ENCODE results near the gene LGR6.

LGR6 gene

GRCh38 chr1:202150602-202151001 lies 43.0 kb upstream of the LGR6 start:
- no peaks in the 10 kb centered on the region for H3K36me3 ChIP-seq (ENCODE audit: control insufficient read depth, insufficient read depth, low read length)
- H3K27me3 ChIP-seq (ENCODE audit: control insufficient read depth, insufficient read depth, low read length) = no peaks in the 10 kb centered on the region
- H3K9me3 ChIP-seq (ENCODE audit: control insufficient read depth, insufficient read depth, low read length) = no peaks in the 10 kb centered on the region

GRCh38 chr1:202151045-202151444 lies 42.6 kb upstream of the LGR6 start:
- H3K27ac ChIP-seq (ENCODE audit: low read depth, low read length) = no peak overlapping the region
- no peaks in the 10 kb centered on the region for H3K9me3 ChIP-seq (ENCODE audit: control insufficient read depth, insufficient read depth, low read length)
- peaks cover 5% of the 10 kb centered on the region for H3K4me1 ChIP-seq (ENCODE audit: control insufficient read depth, insufficient read depth, low read length)
- H3K27me3 ChIP-seq (ENCODE audit: control insufficient read depth, insufficient read depth, low read length) = no peaks in the 10 kb centered on the region
- no peaks in the 10 kb centered on the region for H3K36me3 ChIP-seq (ENCODE audit: control insufficient read depth, insufficient read depth, low read length)
- H3K4me3 ChIP-seq (ENCODE audit: low read depth, low read length) = no peak overlapping the region
- H3K9ac ChIP-seq (ENCODE audit: low read depth, low read length) = no peak overlapping the region

More at GRCh38 chr1:202150602-202151001, 43.0 kb upstream of the LGR6 start:
- Histone ChIP-seq H3K9ac (ENCODE audit: low read depth, low read length) (no peak overlapping the region), H3K27ac (ENCODE audit: low read depth, low read length) (no peak overlapping the region), H3K4me1 (ENCODE audit: control insufficient read depth, insufficient read depth, low read length) (peaks cover 5% of the 10 kb centered on the region), H3K4me3 (ENCODE audit: low read depth, low read length) (no peak overlapping the region)

GRCh38 chr1:202152399-202152798 lies 41.2 kb upstream of the LGR6 start:
- H3K4me3 ChIP-seq (ENCODE audit: low read depth, low read length) = no peak overlapping the region
- H3K27me3 ChIP-seq (ENCODE audit: control insufficient read depth, insufficient read depth, low read length) = no peaks in the 10 kb centered on the region
- H3K27ac ChIP-seq (ENCODE audit: low read depth, low read length) = no peak overlapping the region
- H3K9ac ChIP-seq (ENCODE audit: low read depth, low read length) = no peak overlapping the region
- H3K4me1 ChIP-seq (ENCODE audit: control insufficient read depth, insufficient read depth, low read length) = peaks cover 5% of the 10 kb centered on the region
- H3K9me3 ChIP-seq (ENCODE audit: control insufficient read depth, insufficient read depth, low read length) = no peaks in the 10 kb centered on the region
- no peaks in the 10 kb centered on the region for H3K36me3 ChIP-seq (ENCODE audit: control insufficient read depth, insufficient read depth, low read length)

GRCh38 chr1:202153284-202153683 lies 40.3 kb upstream of the LGR6 start:
- no peaks in the 10 kb centered on the region for H3K36me3 ChIP-seq (ENCODE audit: control insufficient read depth, insufficient read depth, low read length)
- no peak overlapping the region for H3K27ac ChIP-seq (ENCODE audit: low read depth, low read length)
- no peak overlapping the region for H3K4me3 ChIP-seq (ENCODE audit: low read depth, low read length)
- no peak overlapping the region for H3K9ac ChIP-seq (ENCODE audit: low read depth, low read length)
- H3K4me1 ChIP-seq (ENCODE audit: control insufficient read depth, insufficient read depth, low read length) = peaks cover 5% of the 10 kb centered on the region
- no peaks in the 10 kb centered on the region for H3K9me3 ChIP-seq (ENCODE audit: control insufficient read depth, insufficient read depth, low read length)
- H3K27me3 ChIP-seq (ENCODE audit: control insufficient read depth, insufficient read depth, low read length) = no peaks in the 10 kb centered on the region

GRCh38 chr1:202154148-202154765 lies 39.3 kb upstream of the LGR6 start:
- Histone ChIP-seq H3K36me3 (ENCODE audit: control insufficient read depth, insufficient read depth, low read length) (no peaks in the 10 kb centered on the region), H3K9ac (ENCODE audit: low read depth, low read length) (no peak overlapping the region), H3K27ac (ENCODE audit: low read depth, low read length) (peak overlapping the region; percentile 42), H3K27me3 (ENCODE audit: control insufficient read depth, insufficient read depth, low read length) (no peaks in the 10 kb centered on the region), H3K9me3 (ENCODE audit: control insufficient read depth, insufficient read depth, low read length) (no peaks in the 10 kb centered on the region), H3K4me1 (ENCODE audit: control insufficient read depth, insufficient read depth, low read length) (peaks cover 9% of the 10 kb centered on the region), H3K4me3 (ENCODE audit: low read depth, low read length) (no peak overlapping the region)

GRCh38 chr1:202154766-202155477 lies 38.7 kb upstream of the LGR6 start:
- no peaks in the 10 kb centered on the region for H3K9me3 ChIP-seq (ENCODE audit: control insufficient read depth, insufficient read depth, low read length)
- H3K9ac ChIP-seq (ENCODE audit: low read depth, low read length) = no peak overlapping the region
- no peak overlapping the region for H3K4me3 ChIP-seq (ENCODE audit: low read depth, low read length)
- no peaks in the 10 kb centered on the region for H3K36me3 ChIP-seq (ENCODE audit: control insufficient read depth, insufficient read depth, low read length)
- H3K4me1 ChIP-seq (ENCODE audit: control insufficient read depth, insufficient read depth, low read length) = peaks cover 16% of the 10 kb centered on the region
- H3K27me3 ChIP-seq (ENCODE audit: control insufficient read depth, insufficient read depth, low read length) = no peaks in the 10 kb centered on the region
- peak overlapping the region; percentile 42 for H3K27ac ChIP-seq (ENCODE audit: low read depth, low read length)

GRCh38 chr1:202155478-202156021 lies 38.0 kb upstream of the LGR6 start:
- Histone ChIP-seq H3K9me3 (ENCODE audit: control insufficient read depth, insufficient read depth, low read length) (no peaks in the 10 kb centered on the region), H3K27ac (ENCODE audit: low read depth, low read length) (no peak overlapping the region), H3K9ac (ENCODE audit: low read depth, low read length) (no peak overlapping the region), H3K4me3 (ENCODE audit: low read depth, low read length) (no peak overlapping the region), H3K4me1 (ENCODE audit: control insufficient read depth, insufficient read depth, low read length) (peaks cover 19% of the 10 kb centered on the region), H3K36me3 (ENCODE audit: control insufficient read depth, insufficient read depth, low read length) (no peaks in the 10 kb centered on the region), H3K27me3 (ENCODE audit: control insufficient read depth, insufficient read depth, low read length) (no peaks in the 10 kb centered on the region)

GRCh38 chr1:202156590-202156989 lies 37.0 kb upstream of the LGR6 start:
- H3K9ac ChIP-seq (ENCODE audit: low read depth, low read length) = no peak overlapping the region
- no peak overlapping the region for H3K4me3 ChIP-seq (ENCODE audit: low read depth, low read length)
- no peak overlapping the region for H3K27ac ChIP-seq (ENCODE audit: low read depth, low read length)
- peaks cover 19% of the 10 kb centered on the region for H3K4me1 ChIP-seq (ENCODE audit: control insufficient read depth, insufficient read depth, low read length)
- H3K9me3 ChIP-seq (ENCODE audit: control insufficient read depth, insufficient read depth, low read length) = no peaks in the 10 kb centered on the region
- H3K27me3 ChIP-seq (ENCODE audit: control insufficient read depth, insufficient read depth, low read length) = no peaks in the 10 kb centered on the region
- H3K36me3 ChIP-seq (ENCODE audit: control insufficient read depth, insufficient read depth, low read length) = no peaks in the 10 kb centered on the region

- no peaks in the 10 kb centered on the region for H3K27me3 ChIP-seq (ENCODE audit: control insufficient read depth, insufficient read depth, low read length)
- H3K9me3 ChIP-seq (ENCODE audit: control insufficient read depth, insufficient read depth, low read length) = no peaks in the 10 kb centered on the region
- peaks cover 19% of the 10 kb centered on the region for H3K4me1 ChIP-seq (ENCODE audit: control insufficient read depth, insufficient read depth, low read length)
- no peak overlapping the region for H3K4me3 ChIP-seq (ENCODE audit: low read depth, low read length)
- H3K27ac ChIP-seq (ENCODE audit: low read depth, low read length) = no peak overlapping the region
- no peak overlapping the region for H3K9ac ChIP-seq (ENCODE audit: low read depth, low read length)
- H3K36me3 ChIP-seq (ENCODE audit: control insufficient read depth, insufficient read depth, low read length) = no peaks in the 10 kb centered on the region
Observed at GRCh38 chr1:202157945-202158344, 35.7 kb upstream of the LGR6 start.

- Histone ChIP-seq H3K27me3 (ENCODE audit: control insufficient read depth, insufficient read depth, low read length) (no peaks in the 10 kb centered on the region), H3K4me3 (ENCODE audit: low read depth, low read length) (no peak overlapping the region), H3K9ac (ENCODE audit: low read depth, low read length) (no peak overlapping the region), H3K4me1 (ENCODE audit: control insufficient read depth, insufficient read depth, low read length) (peaks cover 19% of the 10 kb centered on the region), H3K36me3 (ENCODE audit: control insufficient read depth, insufficient read depth, low read length) (no peaks in the 10 kb centered on the region), H3K9me3 (ENCODE audit: control insufficient read depth, insufficient read depth, low read length) (no peaks in the 10 kb centered on the region), H3K27ac (ENCODE audit: low read depth, low read length) (no peak overlapping the region)
Observed at GRCh38 chr1:202158810-202159533, 34.6 kb upstream of the LGR6 start.
